ENCODE measurements around the gene EIF3L.
A peak's percentile ranks its signal among the peaks of the same experiment; 100 is the strongest.

EIF3L gene

GRCh38 chr22:37817705-37818408 lies 31.4 kb upstream of the EIF3L start:
- DNase-seq (ENCODE audit: low spot score): peak; percentile 88

- peak; percentile 55 for DNase-seq (ENCODE audit: low spot score)
Observed at GRCh38 chr22:37818409-37819104, 30.7 kb upstream of the EIF3L start.

GRCh38 chr22:37819105-37819433 lies 30.1 kb upstream of the EIF3L start:
- no peak for DNase-seq (ENCODE audit: low spot score)

DNA sequence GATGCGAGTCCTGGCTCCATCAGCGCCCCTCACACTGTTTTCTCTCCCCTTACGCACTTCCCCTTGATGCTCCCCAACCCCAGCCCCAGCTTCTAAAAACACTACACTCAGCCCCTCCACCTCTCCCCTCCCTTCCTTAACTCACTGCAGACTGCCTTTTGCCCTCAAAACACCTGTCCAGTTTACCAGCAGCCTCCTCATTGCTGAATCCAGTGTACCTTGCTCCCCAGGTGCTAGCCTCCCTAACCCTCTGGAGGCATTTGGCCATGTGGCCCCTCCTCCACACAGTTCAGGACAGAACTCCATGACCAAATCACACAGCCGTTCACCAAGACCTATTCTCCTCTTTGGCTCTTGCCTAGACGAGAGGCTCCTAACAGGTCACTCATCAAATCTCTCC lies 28.9 kb upstream of the EIF3L start:
- DNase-seq (ENCODE audit: low spot score): no peak

- no peak for DNase-seq (ENCODE audit: low spot score)
Observed at GRCh38 chr22:37822079-37822833, 27.0 kb upstream of the EIF3L start.

DNA sequence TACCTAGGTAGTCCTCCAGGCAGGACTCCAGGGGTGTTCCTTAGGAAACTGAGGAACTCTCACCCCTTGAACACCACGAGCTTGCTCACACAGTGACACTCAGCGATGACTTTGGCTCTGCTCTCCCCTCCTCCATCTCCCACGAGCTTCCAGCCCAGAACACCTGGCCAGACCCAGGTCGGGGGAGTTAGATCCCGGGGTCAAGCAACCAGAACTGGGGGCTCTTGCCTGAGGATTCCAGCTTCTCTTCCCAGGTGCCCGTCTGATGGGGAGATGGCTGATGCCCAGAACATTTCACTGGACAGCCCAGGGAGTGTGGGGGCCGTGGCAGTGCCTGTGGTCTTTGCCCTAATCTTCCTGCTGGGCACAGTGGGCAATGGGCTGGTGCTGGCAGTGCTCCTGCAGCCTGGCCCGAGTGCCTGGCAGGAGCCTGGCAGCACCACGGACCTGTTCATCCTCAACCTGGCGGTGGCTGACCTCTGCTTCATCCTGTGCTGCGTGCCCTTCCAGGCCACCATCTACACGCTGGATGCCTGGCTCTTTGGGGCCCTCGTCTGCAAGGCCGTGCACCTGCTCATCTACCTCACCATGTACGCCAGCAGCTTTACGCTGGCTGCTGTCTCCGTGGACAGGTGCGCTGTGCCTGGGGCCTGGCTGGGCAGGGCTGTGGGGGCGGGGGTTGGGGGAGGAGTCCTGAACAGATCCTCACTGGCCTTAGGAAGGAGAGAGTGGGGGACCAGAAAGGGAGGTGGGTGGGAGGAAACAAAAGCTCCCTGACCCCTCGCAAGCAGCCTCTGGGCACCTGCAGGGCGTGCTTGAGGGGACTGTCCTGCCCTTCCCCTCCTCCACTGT lies 25.9 kb upstream of the EIF3L start, which contains the start of gene GALR3:
Gene GALR3 (plus strand): TSS at position 249 of the 852 bp plus-strand sequence. CDS start 25 bp downstream, at position 274.
- no peak for DNase-seq (ENCODE audit: low spot score)

DNA sequence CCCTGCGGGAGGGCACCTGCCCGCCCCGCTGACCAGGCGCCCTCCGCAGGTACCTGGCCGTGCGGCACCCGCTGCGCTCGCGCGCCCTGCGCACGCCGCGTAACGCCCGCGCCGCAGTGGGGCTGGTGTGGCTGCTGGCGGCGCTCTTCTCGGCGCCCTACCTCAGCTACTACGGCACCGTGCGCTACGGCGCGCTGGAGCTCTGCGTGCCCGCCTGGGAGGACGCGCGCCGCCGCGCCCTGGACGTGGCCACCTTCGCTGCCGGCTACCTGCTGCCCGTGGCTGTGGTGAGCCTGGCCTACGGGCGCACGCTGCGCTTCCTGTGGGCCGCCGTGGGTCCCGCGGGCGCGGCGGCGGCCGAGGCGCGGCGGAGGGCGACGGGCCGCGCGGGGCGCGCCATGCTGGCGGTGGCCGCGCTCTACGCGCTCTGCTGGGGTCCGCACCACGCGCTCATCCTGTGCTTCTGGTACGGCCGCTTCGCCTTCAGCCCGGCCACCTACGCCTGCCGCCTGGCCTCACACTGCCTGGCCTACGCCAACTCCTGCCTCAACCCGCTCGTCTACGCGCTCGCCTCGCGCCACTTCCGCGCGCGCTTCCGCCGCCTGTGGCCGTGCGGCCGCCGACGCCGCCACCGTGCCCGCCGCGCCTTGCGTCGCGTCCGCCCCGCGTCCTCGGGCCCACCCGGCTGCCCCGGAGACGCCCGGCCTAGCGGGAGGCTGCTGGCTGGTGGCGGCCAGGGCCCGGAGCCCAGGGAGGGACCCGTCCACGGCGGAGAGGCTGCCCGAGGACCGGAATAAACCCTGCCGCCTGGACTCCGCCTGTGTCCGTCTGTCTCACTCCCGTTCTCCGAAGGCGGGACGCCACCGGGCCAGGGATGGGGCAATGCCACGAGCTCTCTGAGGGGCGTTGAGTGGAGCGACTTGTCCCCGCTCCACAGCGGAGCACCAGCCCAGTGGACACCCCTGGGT lies 24.3 kb upstream of the EIF3L start:
- no peak for DNase-seq (ENCODE audit: low spot score)

DNA sequence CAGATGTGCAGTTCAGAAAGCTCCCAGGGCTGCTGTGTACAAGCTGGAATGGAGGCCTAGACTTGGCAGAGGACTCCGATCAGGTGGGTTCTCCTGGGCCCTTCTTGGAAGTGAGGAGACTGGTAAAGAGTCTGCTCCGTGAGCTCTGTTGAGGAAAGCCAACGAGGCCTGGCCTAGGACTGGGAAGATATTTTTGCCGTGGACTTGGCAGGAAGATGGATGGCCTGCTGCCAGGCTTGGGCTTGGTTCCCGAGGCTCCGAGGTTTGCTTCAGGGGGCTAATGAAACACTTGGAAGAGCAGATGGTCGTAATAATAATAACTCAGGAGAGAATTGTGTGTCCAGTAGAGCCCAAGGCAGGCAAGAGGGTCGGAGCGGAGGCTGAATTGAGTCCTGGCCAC lies 22.2 kb upstream of the EIF3L start:
- DNase-seq (ENCODE audit: low spot score): peak; percentile 76

- DNase-seq (ENCODE audit: low spot score): no peak
Observed at GRCh38 chr22:37830093-37830842, 19.0 kb upstream of the EIF3L start.

GRCh38 chr22:37831472-37831871 lies 17.7 kb upstream of the EIF3L start:
- no peak for DNase-seq (ENCODE audit: low spot score)

- DNase-seq (ENCODE audit: low spot score): no peak
Observed at GRCh38 chr22:37832022-37832857, 17.0 kb upstream of the EIF3L start.

DNA sequence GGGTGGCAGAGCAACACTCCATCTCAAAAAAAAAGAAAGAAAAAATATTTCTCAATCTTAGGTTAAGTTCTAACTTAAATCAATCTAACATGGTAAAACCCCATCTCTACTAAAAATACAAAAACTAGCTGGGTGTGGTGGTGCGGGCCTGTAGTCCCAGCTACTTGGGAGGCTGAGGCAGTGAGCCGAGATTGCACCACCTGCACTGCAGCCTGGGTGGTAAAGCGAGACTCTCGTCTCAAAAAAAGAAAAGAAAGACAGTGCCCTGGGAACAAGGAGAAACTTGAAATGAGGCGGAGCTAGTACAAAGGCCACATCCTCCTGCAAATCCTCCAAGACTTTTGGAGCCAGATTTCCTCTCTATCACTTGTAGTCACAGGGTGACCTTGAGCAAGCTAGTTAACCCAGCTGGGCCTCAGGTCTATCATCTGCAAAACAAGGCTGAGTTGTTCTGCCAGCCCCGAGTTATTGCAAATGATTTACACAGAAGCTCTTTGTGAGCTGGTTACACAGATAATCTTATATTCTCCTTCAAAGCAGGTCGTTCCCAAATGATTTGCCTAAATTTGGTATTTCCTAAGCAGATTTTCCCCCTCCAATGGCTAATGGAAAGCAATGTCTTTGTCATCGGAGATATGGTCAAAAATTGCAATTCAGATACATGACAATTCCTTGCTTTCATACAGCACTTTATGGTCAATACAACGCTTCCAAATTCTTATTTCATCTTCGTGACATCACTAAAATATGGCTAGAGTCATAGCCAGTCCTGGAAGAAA lies 7.0 kb upstream of the EIF3L start:
- no peak for DNase-seq (ENCODE audit: low spot score)

- no peak for DNase-seq (ENCODE audit: low spot score)
Observed at GRCh38 chr22:37843741-37844089, 5.5 kb upstream of the EIF3L start.

GRCh38 chr22:37844904-37845329 lies 4.3 kb upstream of the EIF3L start:
- DNase-seq (ENCODE audit: low spot score): no peak

DNA sequence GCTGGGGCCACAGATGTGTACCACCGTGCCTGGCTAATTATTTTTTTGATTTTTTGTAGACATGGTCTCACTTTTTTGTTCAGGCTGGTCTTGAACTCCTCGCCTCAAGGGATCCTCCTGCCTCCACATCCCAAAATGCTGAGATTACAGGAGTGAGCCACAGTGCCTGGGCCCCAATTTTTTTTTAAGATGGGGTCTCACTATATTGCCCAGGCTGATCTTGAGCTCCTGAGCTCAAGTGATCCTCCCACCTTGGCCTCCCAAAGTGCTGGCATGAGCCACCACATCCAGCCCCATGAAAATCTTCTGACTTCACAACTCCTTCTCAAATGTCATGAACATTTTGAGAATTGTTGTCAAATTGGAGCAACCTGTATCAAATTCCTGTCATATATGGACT lies 2.8 kb upstream of the EIF3L start:
- no peak for DNase-seq (ENCODE audit: low spot score)

GRCh38 chr22:37848587-37849088 lies 581 bp upstream of the EIF3L start:
- no peak for DNase-seq (ENCODE audit: low spot score)

GRCh38 chr22:37850801-37851200 lies 1.6 kb downstream of the EIF3L start:
- no peak for DNase-seq (ENCODE audit: low spot score)

- DNase-seq (ENCODE audit: low spot score): no peak
Observed at GRCh38 chr22:37852418-37852817, 3.2 kb downstream of the EIF3L start.
